ENCODE results near the gene PPP1R27. TPM values are rescaled to one million over a fixed set of nuclear protein-coding genes. Genes with fewer than 3 reads are reported as not detected.

The PPP1R27 gene
- total and polyA plus RNA-seq, 2 donors (not counting 1 experiment from before 2014, with no cell fraction given) = not detected

DNA sequence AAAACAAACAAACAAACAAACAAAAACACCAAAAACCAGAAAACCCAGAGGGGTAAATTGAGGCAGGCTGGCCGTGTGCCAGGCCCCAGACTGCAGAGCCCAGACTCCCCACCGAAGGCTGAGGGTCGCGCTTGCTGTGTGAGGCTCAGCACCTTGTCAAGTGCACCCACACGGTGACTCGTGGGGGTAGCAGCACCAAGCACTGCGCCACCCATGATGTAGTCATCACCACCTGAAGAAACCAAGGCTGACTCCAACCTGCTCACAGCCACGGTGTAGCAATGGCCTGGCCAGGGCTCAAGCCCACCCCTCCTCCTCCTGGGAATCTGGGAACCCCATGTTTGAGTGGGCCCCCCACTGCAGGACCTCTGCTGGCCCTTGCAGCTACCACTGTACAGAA is 13.7 kb downstream of the PPP1R27 start:
- Histone ChIP-seq H3K4me2 (ENCODE audit: extremely low read depth, insufficient read depth, low read length) (no peak overlapping the region), H2AFZ (ENCODE audit: low read length) (no peak overlapping the region), H3K79me2 (ENCODE audit: control insufficient read depth, insufficient read depth, low read length) (no peaks in the 10 kb centered on the region), H3K4me3 (replicated peaks in 1 of 4; ENCODE audit: control extremely low read depth in 1 of 4, insufficient read depth in 1 of 4, low read depth in 3 of 4, low read length in 4 of 4) (no peak overlapping the region), H3K36me3 (ENCODE audit: control insufficient read depth, insufficient read depth, low read length) (peaks cover 4% of the 10 kb centered on the region), H3K9ac (ENCODE audit: insufficient read depth, low read length) (no peak overlapping the region), H3K27ac (ENCODE audit: insufficient read depth, low read length) (no peak overlapping the region), H3K4me1 (ENCODE audit: control insufficient read depth, extremely low read depth, insufficient read depth, low read length) (peaks cover 4% of the 10 kb centered on the region), H3K27me3 (ENCODE audit: control insufficient read depth, insufficient read depth, low read length) (peaks cover 4% of the 10 kb centered on the region), H3K9me3 (ENCODE audit: control insufficient read depth, insufficient read depth, low read depth, low read length) (no peaks in the 10 kb centered on the region), H4K20me1 (ENCODE audit: control insufficient read depth, extremely low read depth, insufficient read depth, low read length) (no peaks in the 10 kb centered on the region)
- DNase-seq (ENCODE audit: low read depth in 2 of 2) = no peak
- TF ChIP-seq EZH2 (IDR thresholded peaks at IDR 0.05; ENCODE audit: low read length, missing control alignments) (no peak), CTCF (conservative IDR thresholded peaks at IDR 0.05 in 1 of 2, IDR thresholded peaks at IDR 0.05 in 1 of 2; ENCODE audit: low read depth in 1 of 2, low read length in 2 of 2) (no peak)

DNA sequence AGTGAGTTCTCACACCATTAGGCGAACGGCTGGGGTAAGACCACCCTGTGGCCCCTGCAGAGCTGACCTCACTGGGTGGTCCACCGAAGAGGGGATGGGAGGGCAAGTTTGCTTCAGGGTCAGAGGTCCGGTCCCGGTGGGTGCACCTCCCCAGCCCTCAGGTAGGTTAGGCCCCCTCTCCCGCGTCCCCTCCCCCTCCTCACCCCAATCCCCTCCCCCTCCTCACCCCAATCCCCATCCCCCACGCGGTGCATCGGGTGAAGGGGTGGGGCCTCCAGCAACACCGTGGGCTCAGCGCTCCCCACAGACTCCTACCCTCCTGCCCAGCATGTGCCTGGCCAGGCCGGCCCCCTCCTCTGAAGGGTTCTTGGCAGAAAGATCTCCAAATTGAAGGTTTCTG is 15.1 kb downstream of the PPP1R27 start:
- H3K27me3 ChIP-seq (ENCODE audit: control insufficient read depth, insufficient read depth, low read length) = peaks cover 4% of the 10 kb centered on the region
- H3K4me3 ChIP-seq (replicated peaks in 1 of 4; ENCODE audit: control extremely low read depth in 1 of 4, insufficient read depth in 1 of 4, low read depth in 3 of 4, low read length in 4 of 4) = no peak overlapping the region
- H2AFZ ChIP-seq (ENCODE audit: low read length) = no peak overlapping the region
- H3K9me3 ChIP-seq (ENCODE audit: control insufficient read depth, insufficient read depth, low read depth, low read length) = no peaks in the 10 kb centered on the region
- no peak overlapping the region for H3K9ac ChIP-seq (ENCODE audit: insufficient read depth, low read length)
- TF ChIP-seq EZH2 (IDR thresholded peaks at IDR 0.05; ENCODE audit: low read length, missing control alignments) = no peak
- no peak for TF ChIP-seq CTCF (conservative IDR thresholded peaks at IDR 0.05 in 1 of 2, IDR thresholded peaks at IDR 0.05 in 1 of 2; ENCODE audit: low read depth in 1 of 2, low read length in 2 of 2)
- no peaks in the 10 kb centered on the region for H4K20me1 ChIP-seq (ENCODE audit: control insufficient read depth, extremely low read depth, insufficient read depth, low read length)
- no peak overlapping the region for H3K27ac ChIP-seq (ENCODE audit: insufficient read depth, low read length)
- peaks cover 4% of the 10 kb centered on the region for H3K4me1 ChIP-seq (ENCODE audit: control insufficient read depth, extremely low read depth, insufficient read depth, low read length)
- no peak overlapping the region for H3K4me2 ChIP-seq (ENCODE audit: extremely low read depth, insufficient read depth, low read length)
- H3K79me2 ChIP-seq (ENCODE audit: control insufficient read depth, insufficient read depth, low read length) = no peaks in the 10 kb centered on the region
- H3K36me3 ChIP-seq (ENCODE audit: control insufficient read depth, insufficient read depth, low read length) = peaks cover 4% of the 10 kb centered on the region
- DNase-seq (ENCODE audit: low read depth in 2 of 2) = no peak

DNA sequence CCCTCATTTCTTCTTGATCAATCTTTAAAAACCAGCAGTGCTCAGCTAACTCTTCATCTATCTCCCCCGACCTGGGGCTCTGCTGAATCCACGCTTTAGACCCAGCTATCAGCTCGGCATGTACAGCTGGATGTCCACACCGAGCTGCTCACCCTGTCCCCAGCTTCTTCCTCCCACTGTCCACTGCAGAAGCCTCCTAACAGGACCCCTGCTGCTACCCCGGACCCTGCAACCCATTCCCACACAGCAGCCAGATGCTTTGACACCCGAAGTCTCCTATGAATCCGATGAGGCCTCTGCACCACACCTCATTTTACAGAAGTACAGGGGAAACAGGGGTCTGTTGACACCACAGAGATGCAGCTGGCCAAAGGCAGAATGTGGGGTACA is 17.1 kb downstream of the PPP1R27 start:
- H3K4me2 ChIP-seq (ENCODE audit: extremely low read depth, insufficient read depth, low read length) = no peak overlapping the region
- peaks cover 4% of the 10 kb centered on the region for H3K27me3 ChIP-seq (ENCODE audit: control insufficient read depth, insufficient read depth, low read length)
- TF ChIP-seq EZH2 (IDR thresholded peaks at IDR 0.05; ENCODE audit: low read length, missing control alignments) (no peak), CTCF (conservative IDR thresholded peaks at IDR 0.05 in 1 of 2, IDR thresholded peaks at IDR 0.05 in 1 of 2; ENCODE audit: low read depth in 1 of 2, low read length in 2 of 2) (no peak)
- no peak overlapping the region for H3K27ac ChIP-seq (ENCODE audit: insufficient read depth, low read length)
- H3K36me3 ChIP-seq (ENCODE audit: control insufficient read depth, insufficient read depth, low read length) = no peaks in the 10 kb centered on the region
- no peaks in the 10 kb centered on the region for H3K79me2 ChIP-seq (ENCODE audit: control insufficient read depth, insufficient read depth, low read length)
- DNase-seq (ENCODE audit: low read depth in 2 of 2) = no peak
- H3K4me1 ChIP-seq (ENCODE audit: control insufficient read depth, extremely low read depth, insufficient read depth, low read length) = peaks cover 4% of the 10 kb centered on the region
- no peaks in the 10 kb centered on the region for H3K9me3 ChIP-seq (ENCODE audit: control insufficient read depth, insufficient read depth, low read depth, low read length)
- H3K9ac ChIP-seq (ENCODE audit: insufficient read depth, low read length) = no peak overlapping the region
- H3K4me3 ChIP-seq (replicated peaks in 1 of 4; ENCODE audit: control extremely low read depth in 1 of 4, insufficient read depth in 1 of 4, low read depth in 3 of 4, low read length in 4 of 4) = no peak overlapping the region
- H4K20me1 ChIP-seq (ENCODE audit: control insufficient read depth, extremely low read depth, insufficient read depth, low read length) = no peaks in the 10 kb centered on the region
- H2AFZ ChIP-seq (ENCODE audit: low read length) = no peak overlapping the region
